ENCODE measurements around the gene DMGDH. TPM values are rescaled to one million over a fixed set of nuclear protein-coding genes. Genes with fewer than 3 reads are reported as not detected.

DMGDH gene
- total and polyA plus RNA-seq, 2 donors (not counting 3 experiments of a cell fraction or from before 2014, with no cell fraction given) = 0.11 TPM; not detected in 1

- FAIRE-seq (no peak), DNase-seq (ENCODE audit: low read depth, low spot score) (no peak)
- Histone ChIP-seq H3K4me1 (ENCODE audit: control insufficient read depth, extremely low read depth, insufficient read depth, low read length) (no peaks in the 10 kb centered on the region), H3K4me2 (ENCODE audit: insufficient read depth, low read length) (no peak overlapping the region), H3K9me3 (replicated peaks; ENCODE audit: control insufficient read depth, insufficient read depth, low read length) (no peaks in the 10 kb centered on the region), H3K4me3 (replicated peaks in 1 of 3; ENCODE audit: insufficient read depth in 1 of 3, low read depth in 1 of 3, low read length in 3 of 3) (no peak overlapping the region), H3K27ac (ENCODE audit: insufficient read depth, low read depth, low read length) (no peak overlapping the region), H2AFZ (ENCODE audit: low read depth, low read length) (no peak overlapping the region), H3K79me2 (ENCODE audit: control insufficient read depth, insufficient read depth, low read length) (no peaks in the 10 kb centered on the region), H3K36me3 (ENCODE audit: control insufficient read depth in 2 of 2, extremely low read depth in 1 of 2, insufficient read depth in 2 of 2, low read length in 2 of 2) (no peaks in the 10 kb centered on the region), H4K20me1 (replicated peaks; ENCODE audit: control insufficient read depth, extremely low read depth, insufficient read depth, low read length) (no peaks in the 10 kb centered on the region), H3K9ac (replicated peaks; ENCODE audit: extremely low read depth, insufficient read depth, low read length) (no peak overlapping the region), H3K9me1 (replicated peaks; ENCODE audit: control insufficient read depth, extremely low read depth, insufficient read depth, low read length) (no peaks in the 10 kb centered on the region), H3K27me3 (ENCODE audit: control insufficient read depth in 2 of 2, insufficient read depth in 2 of 2, low read length in 2 of 2) (peaks cover 18 to 28% of the 10 kb centered on the region in 2 experiments)
- TF ChIP-seq POLR2A (IDR thresholded peaks at IDR 0.05; ENCODE audit: low read depth, low read length) = no peak
- intact Hi-C loops (cut with micrococcal nuclease) (no loop called here), dilution Hi-C loops (cut with MboI; ENCODE audit: extremely low pct_ligation_motif_present, low sequenced_read_pairs) (no loop called here)
- no TSS peak for BruUV-seq (replicated peaks)
- ChIA-PET POLR2A (no interaction called here), CTCF (interaction anchor here (1.0 to 2.5 kb wide), 6 partner anchors 9 to 122 kb away, joined by 3 to 19 read pairs (median 6); no protein-coding TSS in a partner anchor)
Observed at GRCh38 chr5:79011219-79011836, 58.1 kb downstream of the DMGDH start.

DNA sequence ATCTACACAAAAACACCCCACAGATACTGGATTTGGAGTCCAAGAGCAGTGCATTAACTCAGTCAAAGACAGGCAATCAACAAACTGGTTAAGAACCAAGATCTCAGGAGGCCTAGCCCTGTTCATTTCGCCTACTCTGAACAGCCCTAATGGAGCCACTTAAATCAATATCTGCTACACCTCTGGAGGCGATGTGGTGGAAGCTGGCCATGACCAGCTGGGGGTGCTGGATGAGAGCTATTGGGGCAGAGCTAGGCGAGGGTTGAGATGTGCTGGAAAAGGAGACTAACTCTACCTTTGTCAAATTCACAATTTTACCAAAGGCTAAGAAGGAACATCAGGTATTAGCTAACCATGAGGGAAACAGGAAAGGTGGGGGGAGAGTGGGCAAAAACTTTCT, 61.1 kb downstream of the DMGDH start:
- ChIA-PET CTCF (interaction anchor here (0.8 to 2.8 kb wide), 5 partner anchors 12 to 109 kb away, joined by 3 to 16 read pairs (median 6); no protein-coding TSS in a partner anchor), POLR2A (no interaction called here)
- Histone ChIP-seq H3K9ac (replicated peaks; ENCODE audit: extremely low read depth, insufficient read depth, low read length) (no peak overlapping the region), H2AFZ (ENCODE audit: low read depth, low read length) (no peak overlapping the region), H3K9me3 (replicated peaks; ENCODE audit: control insufficient read depth, insufficient read depth, low read length) (no peaks in the 10 kb centered on the region), H3K27me3 (ENCODE audit: control insufficient read depth in 2 of 2, insufficient read depth in 2 of 2, low read length in 2 of 2) (peaks cover 20 to 24% of the 10 kb centered on the region in 2 experiments), H3K27ac (ENCODE audit: insufficient read depth, low read depth, low read length) (no peak overlapping the region), H3K9me1 (replicated peaks; ENCODE audit: control insufficient read depth, extremely low read depth, insufficient read depth, low read length) (no peaks in the 10 kb centered on the region), H3K4me3 (replicated peaks in 1 of 3; ENCODE audit: insufficient read depth in 1 of 3, low read depth in 1 of 3, low read length in 3 of 3) (no peak overlapping the region), H3K4me2 (ENCODE audit: insufficient read depth, low read length) (no peak overlapping the region), H4K20me1 (replicated peaks; ENCODE audit: control insufficient read depth, extremely low read depth, insufficient read depth, low read length) (no peaks in the 10 kb centered on the region), H3K4me1 (ENCODE audit: control insufficient read depth, extremely low read depth, insufficient read depth, low read length) (no peaks in the 10 kb centered on the region), H3K79me2 (ENCODE audit: control insufficient read depth, insufficient read depth, low read length) (no peaks in the 10 kb centered on the region), H3K36me3 (ENCODE audit: control insufficient read depth in 2 of 2, extremely low read depth in 1 of 2, insufficient read depth in 2 of 2, low read length in 2 of 2) (no peaks in the 10 kb centered on the region)
- intact Hi-C loops (cut with micrococcal nuclease) (no loop called here), dilution Hi-C loops (cut with MboI; ENCODE audit: extremely low pct_ligation_motif_present, low sequenced_read_pairs) (no loop called here)
- TF ChIP-seq EZH2 (IDR thresholded peaks at IDR 0.05; ENCODE audit: borderline replicate concordance, low read depth, low read length, severe bottlenecking) (no peak), POLR2A (IDR thresholded peaks at IDR 0.05; ENCODE audit: low read depth, low read length) (no peak), MYC (IDR thresholded peaks at IDR 0.05; ENCODE audit: low read depth, low read length) (no peak), CTCF (IDR thresholded peaks at IDR 0.05; ENCODE audit: extremely low read depth in 1 of 2, insufficient read depth in 1 of 2, low read depth in 1 of 2, low read length in 2 of 2) (no peak), JUN (IDR thresholded peaks at IDR 0.05; ENCODE audit: borderline replicate concordance, insufficient read depth, insufficient read length, low read depth) (no peak), POLR2AphosphoS5 (IDR thresholded peaks at IDR 0.05; ENCODE audit: insufficient read depth, low read depth, low read length) (no peak), MAX (IDR thresholded peaks at IDR 0.05; ENCODE audit: insufficient read depth, insufficient read length) (no peak), FOS (IDR thresholded peaks at IDR 0.05; ENCODE audit: borderline replicate concordance, insufficient read depth, low read length) (no peak), GATA2 (IDR thresholded peaks at IDR 0.05; ENCODE audit: insufficient read depth, insufficient read length, low read depth, low read length) (no peak)
- no TSS peak for BruUV-seq (replicated peaks)
- DNase-seq (ENCODE audit: low read depth, low spot score) (no peak), FAIRE-seq (no peak)
